ENCODE data around the gene WDR72.

DNA sequence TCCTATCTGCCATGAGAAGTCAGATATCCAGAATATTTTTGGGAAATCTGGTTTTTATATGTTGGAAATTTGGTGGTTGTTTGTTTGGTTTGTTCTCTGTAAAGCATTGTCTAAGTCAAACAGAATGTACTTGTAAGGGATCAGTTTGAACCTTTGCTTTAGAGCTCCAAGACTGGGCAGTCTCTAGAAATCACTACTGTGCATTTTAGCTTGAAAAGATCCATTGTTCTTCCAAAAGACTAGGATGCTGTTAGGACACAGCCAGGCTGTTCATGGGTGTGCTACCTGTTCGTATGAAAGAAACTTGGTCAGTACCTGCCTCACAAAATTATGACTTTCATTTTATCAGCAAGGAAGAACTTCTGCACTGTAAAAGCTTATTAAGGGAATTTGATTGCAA, 182.6 kb downstream of the WDR72 start:
- TF ChIP-seq, protein P1, sequence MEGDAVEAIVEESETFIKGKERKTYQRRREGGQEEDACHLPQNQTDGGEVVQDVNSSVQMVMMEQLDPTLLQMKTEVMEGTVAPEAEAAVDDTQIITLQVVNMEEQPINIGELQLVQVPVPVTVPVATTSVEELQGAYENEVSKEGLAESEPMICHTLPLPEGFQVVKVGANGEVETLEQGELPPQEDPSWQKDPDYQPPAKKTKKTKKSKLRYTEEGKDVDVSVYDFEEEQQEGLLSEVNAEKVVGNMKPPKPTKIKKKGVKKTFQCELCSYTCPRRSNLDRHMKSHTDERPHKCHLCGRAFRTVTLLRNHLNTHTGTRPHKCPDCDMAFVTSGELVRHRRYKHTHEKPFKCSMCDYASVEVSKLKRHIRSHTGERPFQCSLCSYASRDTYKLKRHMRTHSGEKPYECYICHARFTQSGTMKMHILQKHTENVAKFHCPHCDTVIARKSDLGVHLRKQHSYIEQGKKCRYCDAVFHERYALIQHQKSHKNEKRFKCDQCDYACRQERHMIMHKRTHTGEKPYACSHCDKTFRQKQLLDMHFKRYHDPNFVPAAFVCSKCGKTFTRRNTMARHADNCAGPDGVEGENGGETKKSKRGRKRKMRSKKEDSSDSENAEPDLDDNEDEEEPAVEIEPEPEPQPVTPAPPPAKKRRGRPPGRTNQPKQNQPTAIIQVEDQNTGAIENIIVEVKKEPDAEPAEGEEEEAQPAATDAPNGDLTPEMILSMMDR (IDR thresholded peaks at IDR 0.05; ENCODE audit: control extremely low read depth in 1 of 3, insufficient read depth in 1 of 3, low read depth in 1 of 3, low read length in 3 of 3): no peak
- TF ChIP-seq POLR2A (IDR thresholded peaks at IDR 0.05; ENCODE audit: control extremely low read depth in 1 of 2, low read depth in 2 of 2, low read length in 2 of 2) (no peak), BRCA1 (IDR thresholded peaks at IDR 0.05; ENCODE audit: low read depth, low read length) (no peak), HDAC6 (IDR thresholded peaks at IDR 0.05; ENCODE audit: low read depth, low read length) (no peak), MAX (IDR thresholded peaks at IDR 0.05) (no peak), KDM5A (IDR thresholded peaks at IDR 0.05; ENCODE audit: low read length) (no peak), CHD2 (IDR thresholded peaks at IDR 0.05; ENCODE audit: low read length) (no peak)
- TF ChIP-seq, protein P2, sequence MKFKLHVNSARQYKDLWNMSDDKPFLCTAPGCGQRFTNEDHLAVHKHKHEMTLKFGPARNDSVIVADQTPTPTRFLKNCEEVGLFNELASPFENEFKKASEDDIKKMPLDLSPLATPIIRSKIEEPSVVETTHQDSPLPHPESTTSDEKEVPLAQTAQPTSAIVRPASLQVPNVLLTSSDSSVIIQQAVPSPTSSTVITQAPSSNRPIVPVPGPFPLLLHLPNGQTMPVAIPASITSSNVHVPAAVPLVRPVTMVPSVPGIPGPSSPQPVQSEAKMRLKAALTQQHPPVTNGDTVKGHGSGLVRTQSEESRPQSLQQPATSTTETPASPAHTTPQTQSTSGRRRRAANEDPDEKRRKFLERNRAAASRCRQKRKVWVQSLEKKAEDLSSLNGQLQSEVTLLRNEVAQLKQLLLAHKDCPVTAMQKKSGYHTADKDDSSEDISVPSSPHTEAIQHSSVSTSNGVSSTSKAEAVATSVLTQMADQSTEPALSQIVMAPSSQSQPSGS (IDR thresholded peaks at IDR 0.05; ENCODE audit: low read length): no peak
